ENCODE measurements around the gene IQSEC3.

The IQSEC3 gene

DNA sequence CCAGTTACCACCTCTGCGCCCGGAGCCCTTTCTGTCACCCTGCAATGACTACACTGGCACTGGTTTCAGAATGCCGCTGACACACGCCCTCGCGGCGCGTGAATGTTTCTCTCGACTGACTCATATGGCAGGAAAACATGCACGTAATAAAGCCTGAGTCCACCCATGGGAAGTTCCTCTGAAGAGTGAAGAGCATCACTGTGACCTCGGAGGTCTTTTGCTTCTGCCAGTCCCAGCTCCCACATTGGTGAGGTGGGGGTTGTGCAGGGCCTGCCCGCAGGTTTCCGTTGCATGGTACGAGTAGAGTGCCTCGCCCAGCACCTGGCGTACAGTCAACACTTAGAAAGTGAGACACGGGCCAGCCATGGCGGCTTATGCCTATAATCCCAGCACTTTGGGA is 158.4 kb downstream of the IQSEC3 start:
- H3K79me1 ChIP-seq (ENCODE audit: low read depth, low read length) = no peaks in the 10 kb centered on the region
- H3K27me3 ChIP-seq (ENCODE audit: control insufficient read depth in 3 of 3, insufficient read depth in 3 of 3, low read depth in 1 of 3, low read length in 3 of 3) = peaks cover 0 to 74% (median 0%) of the 10 kb centered on the region in 3 experiments
- H2AK5ac ChIP-seq (ENCODE audit: low read depth, low read length) = no peak overlapping the region
- peaks cover 3 to 15% of the 10 kb centered on the region in 2 donors for H3K4me1 ChIP-seq (ENCODE audit: control insufficient read depth in 2 of 2, insufficient read depth in 1 of 2, low read depth in 1 of 2, low read length in 2 of 2)
- H3K4me2 ChIP-seq (ENCODE audit: insufficient read depth, low read length, poor library complexity, severe bottlenecking) = no peak overlapping the region
- no peak overlapping the region for H2BK15ac ChIP-seq (ENCODE audit: low read length)
- H3K4ac ChIP-seq (ENCODE audit: low read length) = no peak overlapping the region
- H3K36me3 ChIP-seq (replicated peaks in 1 of 2; ENCODE audit: control insufficient read depth in 2 of 2, insufficient read depth in 2 of 2, low read length in 2 of 2) = no peaks in the 10 kb centered on the region
- H2BK5ac ChIP-seq (ENCODE audit: low read length) = no peak overlapping the region
- no peak for DNase-seq (ENCODE audit: low spot score)
- no peak overlapping the region for H3K14ac ChIP-seq (ENCODE audit: low read length)
- no peak overlapping the region for H3K4me3 ChIP-seq (ENCODE audit: low read length in 2 of 2)
- no peak overlapping the region for H2BK120ac ChIP-seq (ENCODE audit: low read depth, low read length)
- H3K27ac ChIP-seq (replicated peaks; ENCODE audit: low read length) = no peak overlapping the region
- H2BK12ac ChIP-seq (ENCODE audit: low read length) = no peak overlapping the region
- no peak overlapping the region for H2AFZ ChIP-seq (ENCODE audit: low read length)
- H3K9ac ChIP-seq (ENCODE audit: low read depth, low read length, poor library complexity) = no peak overlapping the region
- no CpG with 5 or more reads among the region's 18 CpGs for WGBS, 2 donors (ENCODE audit: extremely low coverage in 2 of 2, insufficient read length in 2 of 2, insufficient replicate concordance in 1 of 2)
- no peak overlapping the region for H3K18ac ChIP-seq (ENCODE audit: low read length)
- H4K8ac ChIP-seq (ENCODE audit: low read depth, low read length) = no peak overlapping the region
- H3K23ac ChIP-seq (ENCODE audit: low read depth, low read length, poor library complexity) = no peak overlapping the region
- H4K91ac ChIP-seq (ENCODE audit: low read depth, low read length, poor library complexity) = no peak overlapping the region
- peaks cover 0 to 1% of the 10 kb centered on the region in 2 donors for H3K9me3 ChIP-seq (replicated peaks in 1 of 2; ENCODE audit: control insufficient read depth in 2 of 2, insufficient read depth in 1 of 2, low read depth in 1 of 2, low read length in 2 of 2)

GRCh38 chr12:226401-226800 is 159.8 kb downstream of the IQSEC3 start:
- H3K9me3 ChIP-seq (replicated peaks in 1 of 2; ENCODE audit: control insufficient read depth in 2 of 2, insufficient read depth in 1 of 2, low read depth in 1 of 2, low read length in 2 of 2) = peaks cover 0 to 1% of the 10 kb centered on the region in 2 donors
- H3K23ac ChIP-seq (ENCODE audit: low read depth, low read length, poor library complexity) = peak overlapping the region; percentile 8
- H2BK120ac ChIP-seq (ENCODE audit: low read depth, low read length) = no peak overlapping the region
- peak overlapping the region; percentile 25 for H3K18ac ChIP-seq (ENCODE audit: low read length)
- peaks cover 3 to 11% of the 10 kb centered on the region in 2 donors for H3K4me1 ChIP-seq (ENCODE audit: control insufficient read depth in 2 of 2, insufficient read depth in 1 of 2, low read depth in 1 of 2, low read length in 2 of 2)
- no peaks in the 10 kb centered on the region for H3K36me3 ChIP-seq (replicated peaks in 1 of 2; ENCODE audit: control insufficient read depth in 2 of 2, insufficient read depth in 2 of 2, low read length in 2 of 2)
- no peaks in the 10 kb centered on the region for H3K79me1 ChIP-seq (ENCODE audit: low read depth, low read length)
- no peak overlapping the region for H2AK5ac ChIP-seq (ENCODE audit: low read depth, low read length)
- WGBS, 2 donors (ENCODE audit: extremely low coverage in 2 of 2, insufficient read length in 2 of 2, insufficient replicate concordance in 1 of 2) = no CpG with 5 or more reads among the region's 14 CpGs
- no peak for DNase-seq (ENCODE audit: low spot score)
- H3K27ac ChIP-seq (replicated peaks; ENCODE audit: low read length) = no peak overlapping the region
- H4K8ac ChIP-seq (ENCODE audit: low read depth, low read length) = no peak overlapping the region
- H3K4me3 ChIP-seq (ENCODE audit: low read length in 2 of 2) = no peak overlapping the region
- H4K91ac ChIP-seq (ENCODE audit: low read depth, low read length, poor library complexity) = no peak overlapping the region
- no peak overlapping the region for H2BK12ac ChIP-seq (ENCODE audit: low read length)
- no peak overlapping the region for H3K9ac ChIP-seq (ENCODE audit: low read depth, low read length, poor library complexity)
- H3K27me3 ChIP-seq (ENCODE audit: control insufficient read depth in 3 of 3, insufficient read depth in 3 of 3, low read depth in 1 of 3, low read length in 3 of 3) = peaks cover 0 to 79% (median 0%) of the 10 kb centered on the region in 3 experiments
- no peak overlapping the region for H3K4me2 ChIP-seq (ENCODE audit: insufficient read depth, low read length, poor library complexity, severe bottlenecking)
- no peak overlapping the region for H2BK5ac ChIP-seq (ENCODE audit: low read length)
- no peak overlapping the region for H3K4ac ChIP-seq (ENCODE audit: low read length)
- H2AFZ ChIP-seq (ENCODE audit: low read length) = no peak overlapping the region
- H2BK15ac ChIP-seq (ENCODE audit: low read length) = no peak overlapping the region
- peak overlapping the region; percentile 10 for H3K14ac ChIP-seq (ENCODE audit: low read length)

DNA sequence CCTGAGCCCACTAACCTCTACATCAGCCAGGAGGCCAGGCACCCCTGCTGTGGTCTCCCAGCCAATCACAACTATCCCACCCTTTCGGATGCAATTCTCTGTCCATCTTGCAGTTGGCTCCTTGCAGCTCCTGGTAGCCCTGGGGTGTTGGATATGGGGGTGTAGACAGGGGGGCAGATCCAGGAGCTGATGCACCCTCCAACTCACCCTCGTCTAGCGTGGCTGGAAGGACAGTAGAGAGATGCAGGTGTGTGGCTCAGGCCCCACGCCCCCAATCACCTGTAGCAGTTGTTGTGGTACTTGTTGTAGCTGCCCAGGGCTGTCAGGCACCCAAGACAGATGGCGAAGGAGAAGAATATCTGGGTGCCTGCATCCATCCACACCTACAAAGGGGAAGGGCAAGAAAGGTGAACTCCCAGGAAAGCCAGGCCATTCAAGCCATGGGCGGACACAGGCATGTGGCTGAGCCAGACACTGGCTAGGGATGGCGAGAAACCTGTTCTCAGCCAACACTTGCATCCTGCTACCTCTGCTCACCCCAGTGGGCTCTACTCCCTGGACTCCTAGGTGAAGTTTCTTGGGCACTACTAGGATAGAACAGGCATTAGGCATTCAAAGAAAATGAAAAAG is 160.8 kb downstream of the IQSEC3 start:
- H3K4me1 ChIP-seq (ENCODE audit: control insufficient read depth in 2 of 2, insufficient read depth in 1 of 2, low read depth in 1 of 2, low read length in 2 of 2) = peaks cover 3 to 12% of the 10 kb centered on the region in 2 donors
- whole genome bisulfite sequencing, 2 donors (ENCODE audit: extremely low coverage in 2 of 2, insufficient read length in 2 of 2, insufficient replicate concordance in 1 of 2) = no CpG with 5 or more reads among the region's 7 CpGs
- H2BK5ac ChIP-seq (ENCODE audit: low read length) = no peak overlapping the region
- peak overlapping the region; percentile 12 for H2BK15ac ChIP-seq (ENCODE audit: low read length)
- H4K8ac ChIP-seq (ENCODE audit: low read depth, low read length) = no peak overlapping the region
- no peak overlapping the region for H3K4ac ChIP-seq (ENCODE audit: low read length)
- H2AK5ac ChIP-seq (ENCODE audit: low read depth, low read length) = peak overlapping the region; percentile 31
- H2BK120ac ChIP-seq (ENCODE audit: low read depth, low read length) = no peak overlapping the region
- H3K27ac ChIP-seq (replicated peaks; ENCODE audit: low read length) = no peak overlapping the region
- H3K27me3 ChIP-seq (ENCODE audit: control insufficient read depth in 3 of 3, insufficient read depth in 3 of 3, low read depth in 1 of 3, low read length in 3 of 3) = peaks cover 0 to 81% (median 0%) of the 10 kb centered on the region in 3 experiments
- H3K18ac ChIP-seq (ENCODE audit: low read length) = no peak overlapping the region
- H3K9ac ChIP-seq (ENCODE audit: low read depth, low read length, poor library complexity) = no peak overlapping the region
- H3K23ac ChIP-seq (ENCODE audit: low read depth, low read length, poor library complexity) = no peak overlapping the region
- H2AFZ ChIP-seq (ENCODE audit: low read length) = no peak overlapping the region
- no peak for DNase-seq (ENCODE audit: low spot score)
- no peak overlapping the region for H3K4me3 ChIP-seq (ENCODE audit: low read length in 2 of 2)
- H3K79me1 ChIP-seq (ENCODE audit: low read depth, low read length) = no peaks in the 10 kb centered on the region
- H3K36me3 ChIP-seq (replicated peaks in 1 of 2; ENCODE audit: control insufficient read depth in 2 of 2, insufficient read depth in 2 of 2, low read length in 2 of 2) = no peaks in the 10 kb centered on the region
- no peak overlapping the region for H2BK12ac ChIP-seq (ENCODE audit: low read length)
- H3K4me2 ChIP-seq (ENCODE audit: insufficient read depth, low read length, poor library complexity, severe bottlenecking) = no peak overlapping the region
- no peak overlapping the region for H3K14ac ChIP-seq (ENCODE audit: low read length)
- H4K91ac ChIP-seq (ENCODE audit: low read depth, low read length, poor library complexity) = no peak overlapping the region
- H3K9me3 ChIP-seq (replicated peaks in 1 of 2; ENCODE audit: control insufficient read depth in 2 of 2, insufficient read depth in 1 of 2, low read depth in 1 of 2, low read length in 2 of 2) = no peaks in the 10 kb centered on the region

Measured in neuronal stem cell (in vitro differentiated cells).